OCI-LY1 (cell line): ENCODE results near the gene ANKRD13A.

Source experiments
- EZH2 ChIP-seq: fragments of 200-600 bp; sonication (generic), shearing (Covaris generic); IDR thresholded peaks from 2 replicates; pipeline ENCODE4 v1.8.0; 2017; ENCODE audit warnings: borderline replicate concordance, mixed run types, mild to moderate bottlenecking, antibody characterized with exemption, low read length, moderate library complexity, mixed read lengths
- TF ChIP-seq, protein P1 (sequence below): fragments of 200-600 bp; sonication (generic), shearing (Covaris generic); IDR thresholded peaks from 2 replicates; pipeline ENCODE4 v1.5.1; 2017; ENCODE audit warnings: mild to moderate bottlenecking, antibody characterized with exemption, low read length, moderate library complexity, mixed read lengths

DNA sequence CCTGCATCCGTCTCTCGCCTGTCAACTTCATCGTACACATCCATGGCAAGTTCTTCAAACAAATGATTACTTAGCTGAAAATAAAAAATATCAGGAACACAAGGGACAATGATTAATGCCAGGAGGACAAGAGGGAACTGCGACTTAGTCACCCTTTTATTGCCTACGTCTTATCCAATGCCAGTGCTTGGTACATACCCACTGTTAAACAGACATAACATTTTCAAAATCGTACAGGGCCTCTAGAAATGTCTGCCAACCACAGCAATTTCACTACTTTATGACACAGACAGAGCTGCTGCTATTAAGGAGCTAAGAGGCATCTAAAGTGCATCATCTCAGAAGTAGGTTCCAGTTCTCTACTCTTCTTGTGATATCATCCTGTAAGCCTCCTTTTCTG is 37.6 kb upstream of the ANKRD13A start:
- TF ChIP-seq, protein P1, sequence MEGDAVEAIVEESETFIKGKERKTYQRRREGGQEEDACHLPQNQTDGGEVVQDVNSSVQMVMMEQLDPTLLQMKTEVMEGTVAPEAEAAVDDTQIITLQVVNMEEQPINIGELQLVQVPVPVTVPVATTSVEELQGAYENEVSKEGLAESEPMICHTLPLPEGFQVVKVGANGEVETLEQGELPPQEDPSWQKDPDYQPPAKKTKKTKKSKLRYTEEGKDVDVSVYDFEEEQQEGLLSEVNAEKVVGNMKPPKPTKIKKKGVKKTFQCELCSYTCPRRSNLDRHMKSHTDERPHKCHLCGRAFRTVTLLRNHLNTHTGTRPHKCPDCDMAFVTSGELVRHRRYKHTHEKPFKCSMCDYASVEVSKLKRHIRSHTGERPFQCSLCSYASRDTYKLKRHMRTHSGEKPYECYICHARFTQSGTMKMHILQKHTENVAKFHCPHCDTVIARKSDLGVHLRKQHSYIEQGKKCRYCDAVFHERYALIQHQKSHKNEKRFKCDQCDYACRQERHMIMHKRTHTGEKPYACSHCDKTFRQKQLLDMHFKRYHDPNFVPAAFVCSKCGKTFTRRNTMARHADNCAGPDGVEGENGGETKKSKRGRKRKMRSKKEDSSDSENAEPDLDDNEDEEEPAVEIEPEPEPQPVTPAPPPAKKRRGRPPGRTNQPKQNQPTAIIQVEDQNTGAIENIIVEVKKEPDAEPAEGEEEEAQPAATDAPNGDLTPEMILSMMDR, result no peak
- TF ChIP-seq EZH2, result no peak
